ENCODE results near the gene ATF6. TPM values are rescaled to one million over a fixed set of nuclear protein-coding genes. Genes with fewer than 3 reads are reported as not detected.

The ATF6 gene
- total and polyA plus RNA-seq, 2 donors from 2014 or later: 11.5 to 35.6 TPM

DNA sequence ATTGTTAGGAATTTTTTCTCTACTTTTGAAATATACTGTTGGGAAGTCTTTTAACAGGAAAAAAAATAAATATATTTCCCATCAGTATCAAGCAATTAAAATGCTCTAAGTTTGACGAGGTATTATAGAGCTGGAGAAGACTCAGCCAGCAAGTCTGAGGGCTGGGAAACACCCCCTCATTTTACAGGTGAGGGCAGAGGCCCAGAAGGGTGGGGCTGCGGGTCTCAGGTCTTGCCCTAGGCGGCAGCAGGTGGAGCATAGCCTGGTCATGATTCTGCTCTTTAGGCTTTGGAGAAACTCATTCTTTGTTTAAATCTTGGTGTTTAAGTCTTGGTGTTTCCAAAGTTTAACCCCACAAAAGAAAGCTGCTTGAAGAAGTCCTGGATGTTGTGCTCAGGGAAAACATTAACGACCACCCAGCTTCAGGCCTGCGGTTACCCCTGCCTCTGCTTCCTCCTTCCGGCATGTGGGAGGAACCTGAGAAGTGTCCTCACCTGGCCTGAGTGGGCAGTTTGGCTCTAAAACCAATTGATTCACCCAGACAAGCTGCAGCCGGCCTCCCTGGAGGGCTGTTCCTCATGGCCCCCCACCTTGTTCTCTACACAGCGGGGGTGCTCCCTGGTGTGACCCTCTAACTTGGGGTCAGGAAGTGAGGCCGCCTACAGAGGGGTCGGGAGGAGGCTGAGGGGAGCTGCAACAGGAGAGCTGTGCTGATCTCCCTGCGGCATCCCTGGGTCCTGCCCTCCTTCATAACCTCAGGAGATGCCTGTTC lies 215.8 kb downstream of the ATF6 start:
- Histone ChIP-seq H3K4me1 (ENCODE audit: control insufficient read depth in 2 of 3, insufficient read depth in 2 of 3, low read depth in 1 of 3, low read length in 3 of 3) (no peaks in the 10 kb centered on the region), H3K27ac (ENCODE audit: low read depth in 2 of 2, low read length in 2 of 2) (no peak overlapping the region), H3K36me3 (ENCODE audit: control insufficient read depth in 2 of 3, insufficient read depth in 3 of 3, low read length in 3 of 3) (no peaks in the 10 kb centered on the region), H3K9ac (ENCODE audit: low read length in 3 of 3) (no peak overlapping the region), H3K9me3 (ENCODE audit: control insufficient read depth in 2 of 3, insufficient read depth in 1 of 3, low read length in 3 of 3) (no peaks in the 10 kb centered on the region), H3K27me3 (ENCODE audit: control insufficient read depth, insufficient read depth, low read length) (no peaks in the 10 kb centered on the region), H3K4me3 (ENCODE audit: low read length in 3 of 3) (no peak overlapping the region)
- intact Hi-C loops (cut with DNase I): no loop called here
- TF ChIP-seq, protein P1, sequence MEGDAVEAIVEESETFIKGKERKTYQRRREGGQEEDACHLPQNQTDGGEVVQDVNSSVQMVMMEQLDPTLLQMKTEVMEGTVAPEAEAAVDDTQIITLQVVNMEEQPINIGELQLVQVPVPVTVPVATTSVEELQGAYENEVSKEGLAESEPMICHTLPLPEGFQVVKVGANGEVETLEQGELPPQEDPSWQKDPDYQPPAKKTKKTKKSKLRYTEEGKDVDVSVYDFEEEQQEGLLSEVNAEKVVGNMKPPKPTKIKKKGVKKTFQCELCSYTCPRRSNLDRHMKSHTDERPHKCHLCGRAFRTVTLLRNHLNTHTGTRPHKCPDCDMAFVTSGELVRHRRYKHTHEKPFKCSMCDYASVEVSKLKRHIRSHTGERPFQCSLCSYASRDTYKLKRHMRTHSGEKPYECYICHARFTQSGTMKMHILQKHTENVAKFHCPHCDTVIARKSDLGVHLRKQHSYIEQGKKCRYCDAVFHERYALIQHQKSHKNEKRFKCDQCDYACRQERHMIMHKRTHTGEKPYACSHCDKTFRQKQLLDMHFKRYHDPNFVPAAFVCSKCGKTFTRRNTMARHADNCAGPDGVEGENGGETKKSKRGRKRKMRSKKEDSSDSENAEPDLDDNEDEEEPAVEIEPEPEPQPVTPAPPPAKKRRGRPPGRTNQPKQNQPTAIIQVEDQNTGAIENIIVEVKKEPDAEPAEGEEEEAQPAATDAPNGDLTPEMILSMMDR (IDR thresholded peaks at IDR 0.05; ENCODE audit: borderline replicate concordance, extremely low read depth, insufficient read depth): no peak
- DNase-seq (peak in 2 of 5 donors; percentile 18 to 29), FAIRE-seq (no peak)

DNA sequence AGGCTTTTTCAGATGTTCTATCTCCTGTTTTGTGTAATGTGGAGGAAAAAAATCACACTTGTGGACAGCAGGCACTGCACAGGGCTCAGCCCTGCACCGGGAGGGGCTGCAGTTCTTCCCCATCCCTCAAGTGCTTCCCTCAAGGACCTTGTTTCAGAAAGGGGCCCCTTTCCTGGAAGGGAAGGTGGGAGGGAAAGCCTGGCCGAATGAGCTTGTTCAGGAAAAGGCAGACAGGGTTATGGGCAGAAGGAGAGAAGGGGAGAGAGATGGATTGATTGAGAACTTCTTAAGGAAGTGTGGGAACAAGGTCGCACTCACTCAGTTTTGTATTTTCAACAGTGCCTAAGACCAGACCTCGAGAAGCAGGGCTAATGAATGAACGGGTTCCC lies 216.4 kb downstream of the ATF6 start:
- Histone ChIP-seq H3K4me3 (ENCODE audit: low read length in 3 of 3) (no peak overlapping the region), H3K4me1 (ENCODE audit: control insufficient read depth in 2 of 3, insufficient read depth in 2 of 3, low read depth in 1 of 3, low read length in 3 of 3) (no peaks in the 10 kb centered on the region), H3K27me3 (ENCODE audit: control insufficient read depth, insufficient read depth, low read length) (no peaks in the 10 kb centered on the region), H3K27ac (ENCODE audit: low read depth in 2 of 2, low read length in 2 of 2) (no peak overlapping the region), H3K9ac (ENCODE audit: low read length in 3 of 3) (no peak overlapping the region), H3K36me3 (ENCODE audit: control insufficient read depth in 2 of 3, insufficient read depth in 3 of 3, low read length in 3 of 3) (no peaks in the 10 kb centered on the region), H3K9me3 (ENCODE audit: control insufficient read depth in 2 of 3, insufficient read depth in 1 of 3, low read length in 3 of 3) (peaks cover 0 to 4% (median 0%) of the 10 kb centered on the region in 3 donors)
- TF ChIP-seq, protein P1 (IDR thresholded peaks at IDR 0.05; ENCODE audit: borderline replicate concordance, extremely low read depth, insufficient read depth): no peak
- FAIRE-seq (no peak), DNase-seq (peak in 2 of 5 donors; percentile 16 to 57)
- intact Hi-C loops (cut with DNase I): no loop called here

DNA sequence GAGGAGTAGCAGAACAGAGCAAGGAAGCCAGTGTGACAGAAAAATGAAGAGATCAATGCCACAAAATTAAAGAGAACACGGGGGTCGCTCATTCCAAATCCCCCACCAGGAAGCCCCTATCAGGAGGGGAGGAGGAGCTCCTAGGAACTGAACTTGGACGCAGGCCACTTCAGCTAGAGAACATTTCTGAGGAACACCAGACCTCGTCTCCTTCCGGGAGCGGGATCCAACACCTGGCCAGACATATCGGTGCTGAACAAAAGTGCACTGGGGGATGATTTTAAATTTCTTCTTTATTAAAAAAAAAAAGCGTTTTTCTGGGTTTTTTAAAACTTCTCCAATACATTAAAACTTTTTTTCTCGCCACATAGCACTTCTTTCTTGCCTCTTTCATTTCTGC lies 216.8 kb downstream of the ATF6 start:
- FAIRE-seq: no peak
- TF ChIP-seq, protein P1 (IDR thresholded peaks at IDR 0.05; ENCODE audit: borderline replicate concordance, extremely low read depth, insufficient read depth): no peak
- H3K9ac ChIP-seq (ENCODE audit: low read length in 3 of 3): no peak overlapping the region
- DNase-seq: peak in 1 of 5 donors; percentile 43
- no peak overlapping the region for H3K4me3 ChIP-seq (ENCODE audit: low read length in 3 of 3)
- intact Hi-C loops (cut with DNase I): no loop called here
- no peaks in the 10 kb centered on the region for H3K27me3 ChIP-seq (ENCODE audit: control insufficient read depth, insufficient read depth, low read length)
- no peak overlapping the region for H3K27ac ChIP-seq (ENCODE audit: low read depth in 2 of 2, low read length in 2 of 2)
- peaks cover 0 to 6% (median 0%) of the 10 kb centered on the region in 3 donors for H3K9me3 ChIP-seq (ENCODE audit: control insufficient read depth in 2 of 3, insufficient read depth in 1 of 3, low read length in 3 of 3)
- H3K4me1 ChIP-seq (ENCODE audit: control insufficient read depth in 2 of 3, insufficient read depth in 2 of 3, low read depth in 1 of 3, low read length in 3 of 3): no peaks in the 10 kb centered on the region
- H3K36me3 ChIP-seq (ENCODE audit: control insufficient read depth in 2 of 3, insufficient read depth in 3 of 3, low read length in 3 of 3): no peaks in the 10 kb centered on the region
